ENCODE results near the gene M1AP. TPM values are rescaled to one million over a fixed set of nuclear protein-coding genes. Genes with fewer than 3 reads are reported as not detected.

M1AP gene
- total RNA-seq, 1 experiment from 2014 or later = 7.6 TPM

- Histone ChIP-seq H2BK15ac (ENCODE audit: low read depth, low read length) (no peak within 1 kb of the TSS), H3K4me1 (ENCODE audit: insufficient read depth, low read length) (peaks cover 4% of the 10 kb centered on the region; the same call in 1 of the 2 replicates), H4K8ac (replicated peaks; ENCODE audit: insufficient read length, low read depth, low read length) (no peak within 1 kb of the TSS), H3K27me3 (ENCODE audit: insufficient read depth, low read length) (no peaks in the 10 kb centered on the region), H3K14ac (ENCODE audit: insufficient read depth, low read length) (peak within 1 kb of the TSS; percentile 84), H3K9me3 (ENCODE audit: control insufficient read depth, low read depth, low read length) (no peaks in the 10 kb centered on the region), H4K91ac (ENCODE audit: insufficient read length, low read depth, low read length) (no peak within 1 kb of the TSS), H3K4me2 (ENCODE audit: insufficient read depth, insufficient read length, low read length) (peak within 1 kb of the TSS; percentile 83), H2BK12ac (ENCODE audit: insufficient read length, low read depth, low read length) (no peak within 1 kb of the TSS), H3T11ph (ENCODE audit: low read length) (no peak within 1 kb of the TSS), H4K20me1 (ENCODE audit: control insufficient read depth, insufficient read depth, insufficient read length) (no peaks in the 10 kb centered on the region), H3K18ac (ENCODE audit: insufficient read length, low read depth, low read length) (peak within 1 kb of the TSS; percentile 84), H3K56ac (ENCODE audit: insufficient read length, low read depth, low read length) (no peak within 1 kb of the TSS), H3K23ac (ENCODE audit: insufficient read length, low read depth, low read length) (no peak within 1 kb of the TSS), H2BK20ac (ENCODE audit: low read depth, low read length, poor library complexity, severe bottlenecking) (no peak within 1 kb of the TSS), H3K79me2 (ENCODE audit: insufficient read depth, low read length) (peaks cover 4% of the 10 kb centered on the region; the same call in 1 of the 2 replicates), H2BK120ac (ENCODE audit: low read depth, low read length, poor library complexity, severe bottlenecking) (no peak within 1 kb of the TSS), H3K79me1 (ENCODE audit: insufficient read depth, low read depth, low read length, poor library complexity, severe bottlenecking) (peaks cover 4% of the 10 kb centered on the region), H2BK5ac (ENCODE audit: insufficient read length, low read length) (no peak within 1 kb of the TSS), H2AFZ (ENCODE audit: low read length) (no peak within 1 kb of the TSS), H3K9ac (ENCODE audit: extremely low read depth, insufficient read length, low read length) (peak within 1 kb of the TSS; percentile 86), H3K27ac (ENCODE audit: insufficient read length, low read depth, low read length) (no peak within 1 kb of the TSS), H4K5ac (ENCODE audit: insufficient read length, low read depth, low read length) (no peak within 1 kb of the TSS), H3K4ac (ENCODE audit: low read depth, low read length) (no peak within 1 kb of the TSS), H3K23me2 (ENCODE audit: insufficient read length, low read depth, low read length, poor library complexity, severe bottlenecking) (peaks cover 15% of the 10 kb centered on the region), H2AK5ac (ENCODE audit: insufficient read length, low read length) (no peak within 1 kb of the TSS)
- Mint-ChIP-seq H3K9me3 (no peaks in the 10 kb centered on the region; a peak in 1 of 5 replicates), H3K36me3 (ENCODE audit: insufficient read depth in 1 of 3, low read depth in 3 of 3) (peaks cover 30 to 63% (median 47%) of the 10 kb centered on the region in 3 experiments), H3K4me3 (peak within 1 kb of the TSS; percentile 98 to 99), H3K27ac (peak within 1 kb of the TSS; percentile 79 to 97 (median 93)), H3K27me3 (ENCODE audit: low read depth) (peaks cover 3% of the 10 kb centered on the region), H3K4me1 (peaks cover 17 to 22% of the 10 kb centered on the region in 2 experiments)
- DNase-seq = peak; percentile 99
- no CpG with 5 or more reads among the region's 87 CpGs for WGBS (ENCODE audit: extremely low coverage, insufficient read length, low lambda C conversion rate)
- TF ChIP-seq, protein P1, sequence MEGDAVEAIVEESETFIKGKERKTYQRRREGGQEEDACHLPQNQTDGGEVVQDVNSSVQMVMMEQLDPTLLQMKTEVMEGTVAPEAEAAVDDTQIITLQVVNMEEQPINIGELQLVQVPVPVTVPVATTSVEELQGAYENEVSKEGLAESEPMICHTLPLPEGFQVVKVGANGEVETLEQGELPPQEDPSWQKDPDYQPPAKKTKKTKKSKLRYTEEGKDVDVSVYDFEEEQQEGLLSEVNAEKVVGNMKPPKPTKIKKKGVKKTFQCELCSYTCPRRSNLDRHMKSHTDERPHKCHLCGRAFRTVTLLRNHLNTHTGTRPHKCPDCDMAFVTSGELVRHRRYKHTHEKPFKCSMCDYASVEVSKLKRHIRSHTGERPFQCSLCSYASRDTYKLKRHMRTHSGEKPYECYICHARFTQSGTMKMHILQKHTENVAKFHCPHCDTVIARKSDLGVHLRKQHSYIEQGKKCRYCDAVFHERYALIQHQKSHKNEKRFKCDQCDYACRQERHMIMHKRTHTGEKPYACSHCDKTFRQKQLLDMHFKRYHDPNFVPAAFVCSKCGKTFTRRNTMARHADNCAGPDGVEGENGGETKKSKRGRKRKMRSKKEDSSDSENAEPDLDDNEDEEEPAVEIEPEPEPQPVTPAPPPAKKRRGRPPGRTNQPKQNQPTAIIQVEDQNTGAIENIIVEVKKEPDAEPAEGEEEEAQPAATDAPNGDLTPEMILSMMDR (conservative IDR thresholded peaks at IDR 0.05) = no peak
Measured at GRCh38 chr2:74529357-74530238, 118.5 kb downstream of the M1AP start, which contains the start of the genes AUP1 and HTRA2. Gene AUP1 (minus strand): TSS chr2:74529706. CDS start chr2:74529629, 77 bp downstream. Gene HTRA2 (plus strand): TSS chr2:74529933. CDS start chr2:74530007, 74 bp downstream.
